GM10266 (cell line): Measurements from ENCODE around the gene FAF2.

Source experiments
- DNase-seq: peaks from one replicate; pipeline ENCODE4 v3.0.0; 2012; ENCODE audit errors: extremely low spot score
- CTCF ChIP-seq: IDR thresholded peaks from 2 replicates; pipeline ENCODE4 v1.5.1; 2012; ENCODE audit warnings: mild to moderate bottlenecking, low read depth; ENCODE audit not compliant: control insufficient read depth, insufficient read depth; ENCODE audit errors: missing control alignments

Gene FAF2

GRCh38 chr5:176413709-176414191, 34.4 kb upstream of the FAF2 start:
- no peak for DNase-seq
- TF ChIP-seq CTCF = no peak

- TF ChIP-seq CTCF = no peak
- no peak for DNase-seq
Observed at GRCh38 chr5:176414704-176415103, 33.5 kb upstream of the FAF2 start.

GRCh38 chr5:176415240-176415951, 32.8 kb upstream of the FAF2 start:
- DNase-seq = peak; percentile 59
- no peak for TF ChIP-seq CTCF

DNA sequence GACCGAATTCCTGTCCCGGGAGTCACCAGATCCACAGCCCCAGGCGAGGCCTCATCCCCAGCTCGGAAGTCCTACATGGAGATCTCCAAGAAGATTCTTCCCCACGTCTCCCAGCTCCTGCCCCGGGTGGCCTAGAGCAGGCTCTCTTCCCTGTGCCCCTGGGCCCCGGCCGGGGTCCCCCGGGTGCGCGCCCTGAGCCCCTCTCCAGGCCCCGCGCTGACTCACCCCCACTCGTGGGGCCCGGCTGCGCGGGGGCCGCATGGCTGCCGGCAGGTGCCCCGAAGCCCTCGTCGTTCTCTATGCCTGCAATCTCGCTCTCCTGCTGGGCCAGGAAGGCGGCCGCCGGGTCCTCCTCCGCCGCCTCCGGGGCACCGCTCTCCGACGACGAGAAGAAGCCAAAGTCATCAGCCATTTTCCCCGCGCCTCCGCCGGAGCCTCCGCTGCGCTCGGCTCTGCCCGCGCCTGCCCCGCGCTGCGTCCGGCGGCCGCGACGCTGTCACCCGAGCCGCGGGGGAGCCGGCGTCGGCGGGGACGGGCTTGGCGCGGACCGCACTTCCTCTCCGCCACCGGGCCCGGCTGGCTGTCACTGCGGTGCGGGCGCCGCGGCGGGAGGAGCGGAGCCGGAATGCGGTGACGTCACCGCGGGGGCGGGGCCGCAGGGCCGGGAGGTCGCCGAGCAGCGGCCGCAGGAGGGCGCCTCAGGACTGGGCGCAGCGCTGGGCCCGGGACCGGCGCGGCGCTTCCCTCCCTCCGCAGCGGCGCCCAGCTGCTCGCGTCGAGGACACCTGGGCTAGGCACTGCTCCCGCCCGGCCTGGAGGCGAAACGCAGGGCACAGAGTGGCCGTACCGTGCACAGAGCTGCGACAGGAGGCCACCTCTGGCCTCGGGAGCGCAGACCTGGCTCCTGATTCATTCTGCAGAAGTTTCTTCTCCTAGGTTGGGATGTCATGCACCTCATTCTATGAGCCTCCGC, 31.9 kb upstream of the FAF2 start, which contains the start of gene CLTB:
Gene CLTB, minus strand, starts transcription at position 588 of the 973 bp plus-strand sequence. Its CDS starts 176 bp downstream, at position 412.
- TF ChIP-seq CTCF = peak; percentile 98
- DNase-seq = peak; percentile 96

- TF ChIP-seq CTCF = no peak
- DNase-seq = no peak
Observed at GRCh38 chr5:176416965-176417364, 31.2 kb upstream of the FAF2 start.

GRCh38 chr5:176418251-176418650, 29.9 kb upstream of the FAF2 start:
- no peak for DNase-seq
- no peak for TF ChIP-seq CTCF
